GM20000 (cell line): Measurements from ENCODE around the gene PGM5.

ENCODE experiments used
- DNase-seq: peaks from one replicate; pipeline ENCODE4 v3.0.0; 2012; ENCODE audit warnings: low spot score
- TF ChIP-seq, protein P1 (sequence below): IDR thresholded peaks from 2 replicates; pipeline ENCODE4 v1.5.1; 2012; ENCODE audit warnings: mild to moderate bottlenecking, control low read depth; ENCODE audit errors: extremely low read depth, missing control alignments

PGM5 gene

DNA sequence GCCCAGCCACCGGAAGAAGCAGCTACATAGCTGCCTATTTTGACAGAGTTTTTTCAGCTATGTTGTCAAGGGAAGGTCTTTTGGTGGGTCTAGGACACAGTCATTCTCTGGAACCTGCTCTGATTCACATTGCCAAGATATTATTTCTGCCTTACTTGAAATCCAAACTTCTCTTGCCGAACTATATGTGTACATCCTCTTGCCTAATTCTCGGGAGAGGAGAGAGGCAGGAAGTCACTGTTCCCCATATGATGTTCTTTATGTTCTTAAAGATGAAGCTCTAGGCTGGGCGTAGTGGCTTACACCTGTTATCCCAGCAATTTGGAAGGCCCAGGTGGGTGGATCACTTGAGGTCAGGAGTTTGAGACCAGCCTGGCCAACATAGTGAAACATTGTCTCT lies 175.7 kb downstream of the PGM5 start:
- TF ChIP-seq, protein P1, sequence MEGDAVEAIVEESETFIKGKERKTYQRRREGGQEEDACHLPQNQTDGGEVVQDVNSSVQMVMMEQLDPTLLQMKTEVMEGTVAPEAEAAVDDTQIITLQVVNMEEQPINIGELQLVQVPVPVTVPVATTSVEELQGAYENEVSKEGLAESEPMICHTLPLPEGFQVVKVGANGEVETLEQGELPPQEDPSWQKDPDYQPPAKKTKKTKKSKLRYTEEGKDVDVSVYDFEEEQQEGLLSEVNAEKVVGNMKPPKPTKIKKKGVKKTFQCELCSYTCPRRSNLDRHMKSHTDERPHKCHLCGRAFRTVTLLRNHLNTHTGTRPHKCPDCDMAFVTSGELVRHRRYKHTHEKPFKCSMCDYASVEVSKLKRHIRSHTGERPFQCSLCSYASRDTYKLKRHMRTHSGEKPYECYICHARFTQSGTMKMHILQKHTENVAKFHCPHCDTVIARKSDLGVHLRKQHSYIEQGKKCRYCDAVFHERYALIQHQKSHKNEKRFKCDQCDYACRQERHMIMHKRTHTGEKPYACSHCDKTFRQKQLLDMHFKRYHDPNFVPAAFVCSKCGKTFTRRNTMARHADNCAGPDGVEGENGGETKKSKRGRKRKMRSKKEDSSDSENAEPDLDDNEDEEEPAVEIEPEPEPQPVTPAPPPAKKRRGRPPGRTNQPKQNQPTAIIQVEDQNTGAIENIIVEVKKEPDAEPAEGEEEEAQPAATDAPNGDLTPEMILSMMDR, result no peak
- DNase-seq, result no peak

- DNase-seq, result no peak
- TF ChIP-seq, protein P1, result no peak
Measured at GRCh38 chr9:68533678-68534077, 177.3 kb downstream of the PGM5 start.

DNA sequence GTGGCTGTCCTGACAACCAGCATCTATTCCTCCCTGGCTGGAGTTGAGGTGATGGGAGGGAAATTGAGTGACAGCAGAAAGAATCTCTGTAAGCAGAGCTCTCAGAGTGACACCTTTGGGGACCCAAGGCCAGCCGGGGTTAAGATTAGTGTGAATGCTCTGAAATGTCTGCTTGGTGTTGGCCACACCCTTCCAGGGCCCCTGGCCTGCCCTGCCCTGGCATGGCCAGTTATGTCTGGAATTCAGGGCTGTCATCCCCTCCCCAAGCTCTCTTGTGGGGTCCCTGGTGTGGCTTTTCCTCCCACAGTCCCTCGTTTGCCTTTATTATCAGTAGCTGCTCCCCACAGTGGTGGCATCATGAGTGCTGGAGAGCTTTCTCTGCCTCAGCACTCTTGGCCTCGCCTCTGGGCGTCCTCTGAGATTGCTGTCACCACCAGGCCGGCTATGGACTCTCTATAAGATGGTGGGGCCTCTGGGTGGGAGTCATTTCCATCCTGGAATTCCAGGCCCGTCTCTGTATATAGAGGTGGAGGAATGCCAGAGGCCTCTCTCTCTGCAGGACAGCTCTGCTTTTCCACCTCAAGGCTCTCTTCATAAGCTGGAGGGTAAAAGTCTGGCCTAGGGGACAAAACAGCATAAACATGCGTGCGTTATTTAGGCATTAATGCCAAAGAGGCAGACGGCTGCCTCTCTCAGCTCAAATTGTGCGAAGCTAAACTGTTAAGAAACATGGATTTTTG lies 180.6 kb downstream of the PGM5 start:
- no peak for DNase-seq
- TF ChIP-seq, protein P1, result no peak

- no peak for DNase-seq
Measured at GRCh38 chr9:68537616-68537880, 181.1 kb downstream of the PGM5 start.

GRCh38 chr9:68538200-68538599 lies 181.8 kb downstream of the PGM5 start:
- TF ChIP-seq, protein P1, result no peak
- no peak for DNase-seq

More at GRCh38 chr9:68537616-68537880, 181.1 kb downstream of the PGM5 start:
- TF ChIP-seq, protein P1, result no peak

DNA sequence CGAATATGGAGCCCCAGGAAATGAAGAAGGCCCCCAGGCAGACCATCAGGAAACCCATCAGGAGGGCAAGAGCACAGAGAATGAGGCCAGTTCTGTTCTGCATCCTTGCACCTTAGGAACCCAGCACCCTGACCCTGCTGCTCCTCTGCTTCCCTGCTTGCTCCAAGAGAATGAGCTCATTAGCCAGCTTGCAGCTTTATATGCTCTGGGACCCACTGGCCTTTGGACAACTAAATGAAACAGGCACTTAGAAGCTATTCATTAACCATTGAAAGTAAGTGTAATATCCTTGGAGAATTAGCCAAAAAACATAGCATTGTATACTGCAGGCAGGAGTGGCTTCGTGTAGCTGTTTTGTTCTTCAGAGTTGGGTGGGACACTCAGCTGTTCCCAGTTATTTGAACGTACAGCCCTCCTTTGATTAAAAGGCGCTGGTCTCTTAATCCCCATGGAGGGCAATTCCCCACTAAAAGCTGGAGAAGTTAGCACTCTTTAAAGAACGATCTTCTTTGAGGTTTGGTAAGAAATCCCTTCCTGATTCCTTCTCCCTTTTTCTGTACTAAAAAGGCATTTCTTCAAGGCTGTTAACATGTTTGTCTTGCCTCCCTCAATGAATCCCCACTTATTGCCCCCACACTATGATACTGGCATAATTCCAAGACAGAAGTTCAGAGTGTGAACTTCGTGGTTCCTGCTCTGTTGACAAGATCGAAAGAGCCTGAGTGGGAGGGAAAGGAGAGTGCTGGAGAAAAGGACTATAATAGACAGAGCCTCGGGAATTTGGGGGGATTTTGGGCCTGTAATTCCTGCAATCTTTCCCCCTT lies 184.5 kb downstream of the PGM5 start, which contains the start of gene TMEM252:
Gene TMEM252, minus strand, starts transcription at position 172 of the 824 bp plus-strand sequence. Its CDS starts 69 bp downstream, at position 103.
- TF ChIP-seq, protein P1, result no peak

GRCh38 chr9:68541568-68541967 lies 185.2 kb downstream of the PGM5 start:
- no peak for DNase-seq
- TF ChIP-seq, protein P1, result no peak

More for the DNA sequence above, 184.5 kb downstream of the PGM5 start, which contains the start of gene TMEM252:
- DNase-seq, result no peak
